ENCODE data around the gene CHMP1A.

GRCh38 chr16:89605186-89605970, 52.1 kb downstream of the CHMP1A start:
- TF ChIP-seq POLR2A (IDR thresholded peaks at IDR 0.05) (no peak), POLR2AphosphoS5 (IDR thresholded peaks at IDR 0.05) (no peak)
- TF ChIP-seq, protein P1, sequence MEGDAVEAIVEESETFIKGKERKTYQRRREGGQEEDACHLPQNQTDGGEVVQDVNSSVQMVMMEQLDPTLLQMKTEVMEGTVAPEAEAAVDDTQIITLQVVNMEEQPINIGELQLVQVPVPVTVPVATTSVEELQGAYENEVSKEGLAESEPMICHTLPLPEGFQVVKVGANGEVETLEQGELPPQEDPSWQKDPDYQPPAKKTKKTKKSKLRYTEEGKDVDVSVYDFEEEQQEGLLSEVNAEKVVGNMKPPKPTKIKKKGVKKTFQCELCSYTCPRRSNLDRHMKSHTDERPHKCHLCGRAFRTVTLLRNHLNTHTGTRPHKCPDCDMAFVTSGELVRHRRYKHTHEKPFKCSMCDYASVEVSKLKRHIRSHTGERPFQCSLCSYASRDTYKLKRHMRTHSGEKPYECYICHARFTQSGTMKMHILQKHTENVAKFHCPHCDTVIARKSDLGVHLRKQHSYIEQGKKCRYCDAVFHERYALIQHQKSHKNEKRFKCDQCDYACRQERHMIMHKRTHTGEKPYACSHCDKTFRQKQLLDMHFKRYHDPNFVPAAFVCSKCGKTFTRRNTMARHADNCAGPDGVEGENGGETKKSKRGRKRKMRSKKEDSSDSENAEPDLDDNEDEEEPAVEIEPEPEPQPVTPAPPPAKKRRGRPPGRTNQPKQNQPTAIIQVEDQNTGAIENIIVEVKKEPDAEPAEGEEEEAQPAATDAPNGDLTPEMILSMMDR (IDR thresholded peaks at IDR 0.05): no peak

All from prostate gland (tissue), 2 donors.